Tibial nerve (tissue), 4 donors: Measurements from ENCODE around the gene TAOK1. TPM values are rescaled to one million over a fixed set of nuclear protein-coding genes. Genes with fewer than 3 reads are reported as not detected.

Experiments used
- DNase-seq, 2 donors: peaks; one replicate each; pipeline ENCODE4 v3.0.0-alpha.2; 2019; ENCODE audit warnings: low spot score in 2 of 2
- H3K27ac ChIP-seq, 4 donors: fragments of 200-600 bp; sonication (generic) in 3 of 4; one replicate each; pipeline ENCODE4 v1.5.1; 2017 to 2019; ENCODE audit warnings: mild to moderate bottlenecking in 1 of 4
- H3K27me3 ChIP-seq, 2 donors: fragments of 200-600 bp; sonication (generic) in 1 of 2; one replicate each; pipeline versions ENCODE4 v1.5.1 to v1.6.0; 2017 to 2019
- H3K36me3 ChIP-seq, 3 donors: fragments of 200-600 bp; sonication (generic); one replicate each; pipeline ENCODE4 v1.5.1; 2018 to 2019
- H3K4me1 ChIP-seq, 4 donors: fragments of 200-600 bp; sonication (generic) in 3 of 4; one replicate each; pipeline ENCODE4 v1.5.1; 2017 to 2019
- H3K4me3 ChIP-seq, 4 donors: fragments of 200-600 bp; sonication (generic) in 3 of 4; one replicate each; pipeline ENCODE4 v1.5.1; 2017 to 2019; ENCODE audit warnings: mild to moderate bottlenecking in 1 of 4, moderate library complexity in 1 of 4
- H3K9me3 ChIP-seq, 4 donors: fragments of 200-600 bp; sonication (generic) in 3 of 4; one replicate each; pipeline ENCODE4 v1.5.1; 2017 to 2019
- EP300 ChIP-seq, 2 donors: sonication (generic); formaldehyde crosslinking; IDR thresholded peaks; one replicate each; pipeline ENCODE4 v1.6.1; 2017; ENCODE audit warnings: antibody characterized with exemption in 2 of 2, mild to moderate bottlenecking in 1 of 2
- POLR2A ChIP-seq, 2 donors: fragments of 450-650 bp; IDR thresholded peaks; one replicate each; pipeline ENCODE4 v1.6.1; 2017; ENCODE audit warnings: antibody characterized with exemption in 2 of 2, mild to moderate bottlenecking in 2 of 2, moderate library complexity in 2 of 2
- WGBS, 2 donors: methylation state at CpG; one replicate each; pipeline ENCODE4 v1.1.5; 2018; 5-methylcytosine and 5-hydroxymethylcytosine counted together
- total RNA-seq, 4 donors: library from RNA; depleted of rRNA; stranded (reverse); fragments of >200 nt; gene quantifications; one replicate each; pipeline ENCODE4 v1.1.0, GENCODE V29; 2016
- TF ChIP-seq, protein P1 (sequence below), 5 experiments: fragments of 200-600 bp in 3 of 5; fragments of 450-650 bp in 2 of 5; sonication (generic) in 3 of 5; IDR thresholded peaks; one replicate each; pipeline ENCODE4 v1.5.1; 2016 to 2019; ENCODE audit warnings: antibody characterized with exemption in 5 of 5, mild to moderate bottlenecking in 3 of 5, moderate library complexity in 2 of 5

The TAOK1 gene
- total RNA-seq, 4 donors from 2014 or later = 63.0 to 86.1 (median 73.7) TPM

DNA sequence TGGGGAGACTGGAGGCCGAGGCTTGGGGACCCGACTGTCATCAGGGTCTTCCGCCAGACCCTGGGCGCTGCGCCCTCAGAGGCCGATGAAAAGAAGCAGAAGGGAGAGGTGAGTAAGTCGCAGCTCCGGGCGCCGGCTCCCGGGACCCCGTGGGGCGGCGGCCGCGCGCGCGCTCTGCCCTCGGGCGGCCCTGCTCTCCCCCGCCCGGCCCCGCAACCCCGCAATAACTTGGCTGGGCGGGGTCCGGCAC is 177.1 kb downstream of the TAOK1 start:
- Histone ChIP-seq H3K27me3 (no peaks in the 10 kb centered on the region), H3K4me1 (peaks cover 0 to 67% (median 27%) of the 10 kb centered on the region in 4 donors), H3K4me3 (peak overlapping the region; percentile 39 to 82 (median 81)), H3K36me3 (peaks cover 0 to 9% (median 4%) of the 10 kb centered on the region in 3 donors), H3K27ac (peak overlapping the region; percentile 12 to 94 (median 91)), H3K9me3 (no peaks in the 10 kb centered on the region)
- TF ChIP-seq, protein P1, sequence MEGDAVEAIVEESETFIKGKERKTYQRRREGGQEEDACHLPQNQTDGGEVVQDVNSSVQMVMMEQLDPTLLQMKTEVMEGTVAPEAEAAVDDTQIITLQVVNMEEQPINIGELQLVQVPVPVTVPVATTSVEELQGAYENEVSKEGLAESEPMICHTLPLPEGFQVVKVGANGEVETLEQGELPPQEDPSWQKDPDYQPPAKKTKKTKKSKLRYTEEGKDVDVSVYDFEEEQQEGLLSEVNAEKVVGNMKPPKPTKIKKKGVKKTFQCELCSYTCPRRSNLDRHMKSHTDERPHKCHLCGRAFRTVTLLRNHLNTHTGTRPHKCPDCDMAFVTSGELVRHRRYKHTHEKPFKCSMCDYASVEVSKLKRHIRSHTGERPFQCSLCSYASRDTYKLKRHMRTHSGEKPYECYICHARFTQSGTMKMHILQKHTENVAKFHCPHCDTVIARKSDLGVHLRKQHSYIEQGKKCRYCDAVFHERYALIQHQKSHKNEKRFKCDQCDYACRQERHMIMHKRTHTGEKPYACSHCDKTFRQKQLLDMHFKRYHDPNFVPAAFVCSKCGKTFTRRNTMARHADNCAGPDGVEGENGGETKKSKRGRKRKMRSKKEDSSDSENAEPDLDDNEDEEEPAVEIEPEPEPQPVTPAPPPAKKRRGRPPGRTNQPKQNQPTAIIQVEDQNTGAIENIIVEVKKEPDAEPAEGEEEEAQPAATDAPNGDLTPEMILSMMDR (IDR thresholded peaks at IDR 0.05) = no peak
- TF ChIP-seq EP300 (IDR thresholded peaks at IDR 0.05) (no peak), POLR2A (IDR thresholded peaks at IDR 0.05) (no peak)
- no peak for DNase-seq
- WGBS, 2 donors = 0% methylated on average over 2 to 19 of the region's 27 CpGs

DNA sequence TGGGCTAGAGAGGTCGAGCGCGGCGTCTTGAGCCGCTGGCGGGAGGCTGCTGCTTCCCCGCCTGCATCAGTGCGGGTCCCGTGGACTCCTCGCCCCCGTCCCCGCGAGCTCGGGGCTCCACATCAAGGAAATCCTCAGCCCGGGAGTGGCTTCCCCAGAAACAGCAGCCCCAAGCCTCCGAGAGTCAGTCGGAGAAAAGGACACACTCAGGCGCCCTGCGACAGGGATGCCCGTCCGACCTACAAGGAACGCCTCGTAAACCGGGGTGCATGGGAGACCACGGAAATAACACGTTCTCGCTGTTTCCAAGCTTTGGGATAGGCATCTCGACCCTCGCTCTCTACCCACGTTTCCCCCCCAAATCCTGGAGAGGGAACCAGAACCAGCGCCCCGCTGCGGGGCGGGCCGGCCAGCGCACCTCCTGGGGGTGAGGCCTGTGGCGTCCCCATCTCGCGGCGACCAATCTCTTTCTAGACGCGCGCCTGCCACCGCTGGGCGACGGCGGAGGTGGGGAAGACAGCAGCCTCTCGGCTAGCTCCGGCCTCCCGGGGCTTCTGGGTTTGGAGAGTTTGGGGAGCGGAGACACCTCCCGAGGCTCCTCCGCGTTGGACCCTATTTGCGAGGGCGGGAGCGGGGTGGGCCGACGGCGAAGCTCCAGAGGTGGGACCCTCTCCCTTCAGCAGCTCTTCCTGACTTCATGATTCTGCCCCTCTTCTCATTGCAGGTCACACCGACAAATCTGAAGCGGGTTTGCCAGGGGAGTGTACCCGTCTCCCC is 177.6 kb downstream of the TAOK1 start:
- TF ChIP-seq, protein P1 (IDR thresholded peaks at IDR 0.05) = peak; percentile 33 to 62 (median 46)
- TF ChIP-seq POLR2A (IDR thresholded peaks at IDR 0.05) = no peak
- Histone ChIP-seq H3K4me1 (peaks cover 0 to 69% (median 32%) of the 10 kb centered on the region in 4 donors), H3K27ac (peak overlapping the region; percentile 12 to 94 (median 91)), H3K36me3 (peaks cover 0 to 4% (median 0%) of the 10 kb centered on the region in 3 donors), H3K4me3 (peak overlapping the region; percentile 39 to 82 (median 81)), H3K27me3 (no peaks in the 10 kb centered on the region), H3K9me3 (no peaks in the 10 kb centered on the region)
- 1 to 2% methylated on average over 10 to 42 of the region's 63 CpGs for WGBS, 2 donors
- peak; percentile 29 to 59 for DNase-seq

DNA sequence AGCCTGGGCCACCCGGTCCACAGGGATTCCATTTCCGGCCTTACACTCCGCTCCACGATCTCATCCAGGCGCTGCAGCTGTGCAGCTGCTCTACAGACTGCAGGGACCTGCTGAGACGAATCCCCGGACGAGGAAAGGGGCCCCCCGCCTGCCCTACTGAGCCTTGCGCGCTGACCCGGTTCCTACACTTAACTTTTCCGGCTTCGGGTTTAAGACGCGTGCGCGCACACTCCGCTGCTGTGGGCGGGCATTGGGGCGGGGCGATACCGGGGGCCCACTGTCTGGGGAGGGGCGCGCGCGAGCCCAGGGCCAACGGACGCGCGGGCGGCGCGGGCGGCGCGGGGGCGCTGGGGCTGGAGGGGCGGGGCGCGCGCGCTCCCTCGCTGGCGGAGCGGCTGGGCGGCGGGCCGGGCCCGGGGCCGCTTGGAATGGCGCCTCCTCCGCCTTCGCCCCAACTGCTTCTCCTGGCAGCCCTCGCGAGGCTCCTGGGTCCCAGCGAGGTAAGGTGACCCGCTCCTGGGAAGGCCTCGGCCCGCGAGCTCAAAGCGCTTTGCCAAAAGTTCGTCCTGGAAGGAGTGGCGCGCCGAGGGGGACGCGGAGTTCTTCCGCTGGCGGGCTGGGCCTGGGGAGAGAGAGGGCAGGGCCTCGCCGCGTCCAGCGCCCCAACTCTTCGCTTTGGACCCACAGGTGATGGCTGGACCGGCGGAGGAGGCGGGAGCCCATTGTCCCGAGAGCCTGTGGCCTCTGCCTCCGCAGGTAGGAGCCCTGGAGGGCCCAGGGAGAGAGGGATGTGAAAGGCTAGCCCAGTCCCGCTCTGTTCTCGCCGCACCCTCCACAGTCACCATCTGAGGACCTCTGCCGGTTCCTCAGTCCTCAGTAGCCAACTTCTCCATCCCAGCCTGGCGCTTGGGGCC is 178.4 kb downstream of the TAOK1 start, which contains the start of gene TP53I13:
Gene TP53I13, plus strand, starts transcription at position 371 of the 914 bp plus-strand sequence. Its CDS starts 58 bp downstream, at position 429.
- DNase-seq = peak; percentile 79 to 80
- TF ChIP-seq EP300 (IDR thresholded peaks at IDR 0.05) (peak in 1 of 2 donors; percentile 66), POLR2A (IDR thresholded peaks at IDR 0.05) (peak; percentile 32 to 72)
- TF ChIP-seq, protein P1 (IDR thresholded peaks at IDR 0.05) = no peak
- Histone ChIP-seq H3K36me3 (peaks cover 0 to 4% (median 0%) of the 10 kb centered on the region in 3 donors), H3K4me1 (peaks cover 0 to 72% (median 41%) of the 10 kb centered on the region in 4 donors), H3K27ac (peak within 1 kb of the TSS; percentile 69 to 94 (median 91)), H3K9me3 (no peaks in the 10 kb centered on the region), H3K4me3 (peak within 1 kb of the TSS; percentile 39 to 82 (median 81)), H3K27me3 (no peaks in the 10 kb centered on the region)
- WGBS, 2 donors = 2 to 5% methylated on average over 25 to 37 of the region's 85 CpGs

DNA sequence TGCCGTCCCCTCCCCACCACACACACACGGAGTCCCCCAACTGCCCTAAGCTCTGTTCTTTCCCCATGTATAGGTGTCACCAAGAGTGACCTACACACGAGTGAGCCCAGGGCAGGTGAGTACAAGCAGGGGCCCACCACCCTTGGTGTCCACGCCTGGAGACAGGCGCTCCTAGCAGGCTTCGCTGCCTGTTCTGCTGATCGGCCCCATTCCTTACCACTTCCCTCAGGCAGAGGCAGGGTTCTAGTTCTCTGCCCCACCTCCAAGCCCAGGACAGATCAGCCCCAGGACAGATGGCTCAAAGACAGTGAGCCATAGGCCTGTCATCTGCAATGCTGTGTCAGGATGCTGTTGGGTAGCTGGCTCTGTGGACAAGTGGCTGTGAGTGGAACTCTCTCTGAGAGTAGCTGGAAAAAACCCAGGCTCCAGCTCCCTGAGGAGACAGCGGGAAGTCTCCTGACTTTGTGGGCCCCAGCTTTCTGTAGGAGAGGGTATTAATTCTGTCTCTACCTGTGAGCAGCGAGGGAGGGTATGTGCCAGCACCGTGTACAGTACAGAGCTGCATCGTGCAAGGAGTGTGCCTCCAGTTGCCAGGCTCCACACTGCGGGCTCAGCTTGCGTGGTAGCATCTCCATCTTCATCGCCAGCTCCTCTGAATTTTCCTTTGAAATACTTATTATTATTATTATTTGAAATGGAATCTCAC is 179.2 kb downstream of the TAOK1 start:
- TF ChIP-seq, protein P1 (IDR thresholded peaks at IDR 0.05) = no peak
- no peak for TF ChIP-seq EP300 (IDR thresholded peaks at IDR 0.05)
- TF ChIP-seq POLR2A (IDR thresholded peaks at IDR 0.05) = no peak
- no peaks in the 10 kb centered on the region for H3K9me3 ChIP-seq
- peak in 1 of 2 donors; percentile 12 for DNase-seq
- H3K36me3 ChIP-seq = peaks cover 0 to 12% (median 0%) of the 10 kb centered on the region in 3 donors
- peaks cover 0 to 72% (median 36%) of the 10 kb centered on the region in 4 donors for H3K4me1 ChIP-seq
- peak overlapping the region; percentile 69 to 94 (median 91) for H3K27ac ChIP-seq
- H3K27me3 ChIP-seq = no peaks in the 10 kb centered on the region
- WGBS, 2 donors = 58 to 61% methylated on average over 14 of the region's 14 CpGs
- H3K4me3 ChIP-seq = peak overlapping the region; percentile 39 to 82 (median 81)
